ENCODE data around the gene CST5. TPM values are rescaled to one million over a fixed set of nuclear protein-coding genes. Genes with fewer than 3 reads are reported as not detected.
A peak's percentile ranks its signal among the peaks of the same experiment; 100 is the strongest.
"Not testable (repeated sequence)": the region's sequence is repeated elsewhere in the genome, so short reads cannot be mapped to it uniquely, and the experiment has no call there.

The CST5 gene
- total RNA-seq, 1 donor from 2014 or later: not detected

DNA sequence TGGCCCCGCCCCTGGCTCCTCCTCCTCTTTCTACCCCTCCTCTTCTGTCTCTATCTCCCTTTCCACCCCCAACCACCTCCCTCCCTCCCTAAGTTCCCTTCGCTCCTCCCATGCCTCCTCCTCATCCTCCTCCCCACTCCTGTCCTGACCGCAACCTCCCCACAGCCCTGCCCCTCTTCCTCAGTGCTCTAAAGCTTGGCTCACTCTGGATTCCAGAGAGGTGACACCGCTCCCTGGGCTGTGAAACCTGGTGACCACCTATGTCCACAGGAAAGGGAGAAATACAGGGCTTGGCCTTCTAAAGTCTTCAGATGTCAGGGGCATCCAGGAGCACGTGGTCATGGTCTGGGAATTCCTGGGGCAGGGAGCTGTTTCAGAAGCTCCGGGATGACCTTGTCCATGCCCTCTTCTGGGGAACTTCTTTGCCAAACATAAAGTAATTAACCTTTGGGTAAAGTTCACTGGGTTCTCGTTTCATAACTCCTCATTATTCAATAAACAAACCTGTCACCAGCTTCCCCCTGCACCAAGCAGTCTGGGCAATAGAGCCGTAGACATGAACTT, 345 bp upstream of the CST5 start:
- peak; percentile 82 to 89 for ATAC-seq
- Histone ChIP-seq H3K9me3 (no peaks in the 10 kb centered on the region), H3K27me3 (ENCODE audit: low read depth) (no peaks in the 10 kb centered on the region), H3K27ac (peak overlapping the region; percentile 76), H3K4me1 (no peaks in the 10 kb centered on the region), H3K36me3 (no peaks in the 10 kb centered on the region), H3K4me3 (no peak overlapping the region)
- TF ChIP-seq, protein P1, sequence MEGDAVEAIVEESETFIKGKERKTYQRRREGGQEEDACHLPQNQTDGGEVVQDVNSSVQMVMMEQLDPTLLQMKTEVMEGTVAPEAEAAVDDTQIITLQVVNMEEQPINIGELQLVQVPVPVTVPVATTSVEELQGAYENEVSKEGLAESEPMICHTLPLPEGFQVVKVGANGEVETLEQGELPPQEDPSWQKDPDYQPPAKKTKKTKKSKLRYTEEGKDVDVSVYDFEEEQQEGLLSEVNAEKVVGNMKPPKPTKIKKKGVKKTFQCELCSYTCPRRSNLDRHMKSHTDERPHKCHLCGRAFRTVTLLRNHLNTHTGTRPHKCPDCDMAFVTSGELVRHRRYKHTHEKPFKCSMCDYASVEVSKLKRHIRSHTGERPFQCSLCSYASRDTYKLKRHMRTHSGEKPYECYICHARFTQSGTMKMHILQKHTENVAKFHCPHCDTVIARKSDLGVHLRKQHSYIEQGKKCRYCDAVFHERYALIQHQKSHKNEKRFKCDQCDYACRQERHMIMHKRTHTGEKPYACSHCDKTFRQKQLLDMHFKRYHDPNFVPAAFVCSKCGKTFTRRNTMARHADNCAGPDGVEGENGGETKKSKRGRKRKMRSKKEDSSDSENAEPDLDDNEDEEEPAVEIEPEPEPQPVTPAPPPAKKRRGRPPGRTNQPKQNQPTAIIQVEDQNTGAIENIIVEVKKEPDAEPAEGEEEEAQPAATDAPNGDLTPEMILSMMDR (IDR thresholded peaks at IDR 0.05): no peak
- intact Hi-C loops (cut with DNase I): no loop called here
- DNase-seq: peak; percentile 60

DNA sequence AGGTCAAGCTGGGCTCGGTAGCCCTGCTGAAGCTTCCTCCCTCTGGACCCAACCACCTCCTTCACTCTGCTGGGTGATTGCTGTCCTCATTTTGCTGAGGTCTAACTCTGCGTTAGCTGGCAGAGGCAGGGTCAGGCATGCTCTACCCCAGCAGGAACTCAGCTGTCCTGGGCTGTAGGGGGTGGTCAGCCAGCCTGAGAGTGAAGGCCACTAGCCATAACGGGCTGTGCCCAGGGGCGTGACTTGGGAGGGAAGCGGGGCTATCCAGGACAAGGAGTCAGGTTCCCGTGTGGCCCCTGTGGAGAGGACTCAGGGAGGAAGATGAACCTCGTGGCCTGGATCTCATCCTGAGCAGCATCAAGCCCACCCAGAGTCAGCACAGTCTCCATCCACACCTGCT, 761 bp downstream of the CST5 start:
- ATAC-seq: no peak
- no peak for DNase-seq
- TF ChIP-seq, protein P1 (IDR thresholded peaks at IDR 0.05): no peak
- intact Hi-C loops (cut with DNase I): no loop called here
- H3K9me3 ChIP-seq: no peaks in the 10 kb centered on the region
- no peaks in the 10 kb centered on the region for H3K36me3 ChIP-seq
- H3K4me1 ChIP-seq: no peaks in the 10 kb centered on the region
- no peak overlapping the region for H3K27ac ChIP-seq
- no peaks in the 10 kb centered on the region for H3K27me3 ChIP-seq (ENCODE audit: low read depth)
- no peak overlapping the region for H3K4me3 ChIP-seq

DNA sequence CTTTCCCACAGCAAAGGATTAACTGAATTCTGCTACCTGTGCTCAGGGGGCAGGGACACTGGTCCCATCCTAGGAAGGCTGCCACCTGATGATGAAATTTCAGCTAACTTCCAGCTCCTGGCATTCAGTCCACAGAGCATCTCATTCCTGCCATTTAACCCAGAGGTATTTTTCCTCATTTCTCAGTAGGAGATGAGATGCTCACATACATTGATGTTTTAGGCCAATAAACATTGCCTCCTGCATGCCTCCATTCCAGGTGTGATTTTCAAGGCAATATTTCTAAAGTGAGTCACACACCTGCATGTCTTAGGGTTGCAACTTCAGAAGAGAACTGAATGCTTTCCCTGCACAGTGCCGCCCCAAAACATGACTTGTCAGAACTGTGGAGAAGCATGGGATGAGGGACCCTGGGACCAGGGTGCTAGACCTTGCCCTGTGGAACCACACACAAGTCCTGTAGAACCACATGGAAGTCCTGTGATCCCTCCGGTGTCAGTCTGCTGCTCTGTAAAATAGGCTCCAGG, 1.5 kb downstream of the CST5 start:
- H3K36me3 ChIP-seq; H3K9me3 ChIP-seq; intact Hi-C loops (cut with DNase I); H3K27ac ChIP-seq; H3K4me1 ChIP-seq; H3K4me3 ChIP-seq; ATAC-seq; DNase-seq; H3K27me3 ChIP-seq (ENCODE audit: low read depth): not testable (repeated sequence)

DNA sequence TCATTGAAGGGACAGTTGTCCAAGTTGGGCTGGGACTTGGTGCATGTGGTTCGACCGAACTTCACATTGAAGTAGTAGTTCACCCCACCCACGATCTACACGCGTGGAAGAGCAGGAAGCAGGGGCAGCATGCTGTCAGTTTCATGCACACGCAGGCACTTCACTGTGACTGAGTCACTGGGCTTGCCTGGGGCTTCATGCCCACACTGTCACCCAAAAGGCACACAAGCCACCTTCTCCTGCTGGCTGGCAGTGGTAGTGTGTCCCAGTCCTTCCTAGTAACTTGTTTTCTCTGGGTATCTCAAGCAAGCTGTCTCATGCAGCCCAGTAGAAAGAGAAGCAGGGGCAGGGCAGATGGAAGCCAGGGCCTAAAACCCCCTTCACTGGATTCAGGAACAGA, 2.0 kb downstream of the CST5 start:
- H3K27ac ChIP-seq: no peak overlapping the region
- H3K36me3 ChIP-seq: no peaks in the 10 kb centered on the region
- DNase-seq (no peak), ATAC-seq (no peak)
- TF ChIP-seq, protein P1 (IDR thresholded peaks at IDR 0.05): no peak
- H3K4me1 ChIP-seq: no peaks in the 10 kb centered on the region
- no peaks in the 10 kb centered on the region for H3K9me3 ChIP-seq
- H3K27me3 ChIP-seq (ENCODE audit: low read depth): no peaks in the 10 kb centered on the region
- intact Hi-C loops (cut with DNase I): no loop called here
- H3K4me3 ChIP-seq: no peak overlapping the region

DNA sequence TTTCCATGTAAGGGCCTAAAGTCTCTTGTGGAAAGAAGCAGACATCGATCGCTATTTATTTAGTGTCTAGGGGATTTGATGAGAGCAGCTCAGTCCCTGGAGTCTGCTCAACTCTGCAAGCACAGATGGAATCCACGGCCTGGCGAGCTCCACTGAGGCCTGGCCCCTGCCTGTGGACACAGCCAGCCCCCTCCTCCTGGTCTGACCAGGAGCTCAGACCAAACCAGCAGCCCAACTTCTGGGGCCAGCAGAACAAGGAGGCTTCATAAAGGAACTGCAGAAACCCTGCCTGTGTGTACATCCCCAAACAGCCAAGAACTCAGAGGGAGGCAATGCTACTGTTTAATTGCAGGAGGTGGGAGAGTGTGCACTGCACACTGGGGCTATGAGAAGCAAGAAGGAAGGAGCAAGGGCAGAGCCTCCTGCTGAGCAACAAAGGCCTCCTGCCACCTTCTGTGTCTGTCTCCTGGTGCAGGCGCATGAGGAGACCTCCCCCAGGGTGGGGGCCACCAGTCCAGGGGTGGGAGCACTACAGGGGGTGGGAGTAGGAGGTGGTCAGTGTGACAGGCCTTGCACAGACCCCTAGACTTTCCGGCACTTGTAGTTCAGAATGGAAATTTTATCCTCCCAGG, 3.8 kb downstream of the CST5 start:
- no peak overlapping the region for H3K27ac ChIP-seq

DNA sequence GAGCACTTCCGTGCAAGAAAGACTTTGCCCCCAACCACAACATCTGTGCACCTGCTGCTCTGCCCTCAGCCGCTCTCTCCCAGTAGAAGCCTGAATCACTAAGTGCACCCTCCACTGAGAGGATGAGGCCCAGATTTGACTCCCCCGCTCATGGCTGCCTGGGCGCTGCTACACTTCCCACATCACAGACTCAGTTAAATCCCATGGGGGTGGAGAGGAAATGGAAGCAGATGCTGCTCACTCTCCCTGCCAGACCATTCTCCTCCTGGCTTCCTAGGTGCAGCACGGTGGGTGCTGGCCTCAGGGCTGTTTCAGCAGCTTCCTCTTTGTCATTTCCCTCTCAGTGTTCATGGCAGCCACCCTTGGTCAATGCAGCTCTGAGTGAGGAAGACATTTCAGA, 4.8 kb downstream of the CST5 start:
- ATAC-seq: no peak
- DNase-seq: no peak
- Histone ChIP-seq H3K27me3 (ENCODE audit: low read depth) (no peaks in the 10 kb centered on the region), H3K27ac (no peak overlapping the region), H3K36me3 (no peaks in the 10 kb centered on the region), H3K4me1 (no peaks in the 10 kb centered on the region), H3K9me3 (no peaks in the 10 kb centered on the region), H3K4me3 (no peak overlapping the region)
- TF ChIP-seq, protein P1 (IDR thresholded peaks at IDR 0.05): no peak
- intact Hi-C loops (cut with DNase I): no loop called here

More for the DNA sequence above, 3.8 kb downstream of the CST5 start:
- ATAC-seq (no peak), DNase-seq (no peak)
- no peaks in the 10 kb centered on the region for H3K36me3 ChIP-seq
- no peaks in the 10 kb centered on the region for H3K9me3 ChIP-seq
- H3K4me3 ChIP-seq: no peak overlapping the region
- no peaks in the 10 kb centered on the region for H3K4me1 ChIP-seq
- no peaks in the 10 kb centered on the region for H3K27me3 ChIP-seq (ENCODE audit: low read depth)
- intact Hi-C loops (cut with DNase I): no loop called here
- TF ChIP-seq, protein P1 (IDR thresholded peaks at IDR 0.05): no peak

Data from lower lobe of right lung (tissue), 2 donors.